HK-2 (cell line): ENCODE results near the gene LIPC.

ENCODE experiments used
- DNase-seq: peaks from one replicate; pipeline ENCODE4 v3.0.0-alpha.2; 2018; ENCODE audit not compliant: unreplicated experiment

The LIPC gene

GRCh38 chr15:58431221-58432149 lies at the start of gene LIPC:
LIPC (plus strand) TSS chr15:58431991; CDS start chr15:58432033, 42 bp downstream.
- no peak for DNase-seq

DNA sequence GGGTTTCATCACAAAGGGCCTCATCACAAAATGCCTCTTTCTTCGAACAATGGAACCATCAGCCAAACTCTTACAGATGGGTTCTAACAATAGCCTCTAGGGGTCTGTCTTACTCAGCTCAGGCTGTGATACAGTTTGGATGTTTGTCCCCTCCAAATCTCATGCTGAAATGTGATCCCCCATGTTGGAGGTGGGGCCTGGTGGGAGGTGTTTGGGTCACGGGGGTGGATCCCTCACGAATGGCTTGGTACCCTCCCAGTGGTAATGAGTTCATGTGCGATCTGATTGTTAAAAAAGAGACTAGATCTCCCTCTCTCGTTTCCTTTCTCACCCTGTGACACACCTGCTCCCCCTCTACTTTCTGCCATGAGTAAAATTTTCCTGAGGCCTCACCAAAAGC lies 47.9 kb upstream of the LIPC start:
- DNase-seq, result no peak

DNA sequence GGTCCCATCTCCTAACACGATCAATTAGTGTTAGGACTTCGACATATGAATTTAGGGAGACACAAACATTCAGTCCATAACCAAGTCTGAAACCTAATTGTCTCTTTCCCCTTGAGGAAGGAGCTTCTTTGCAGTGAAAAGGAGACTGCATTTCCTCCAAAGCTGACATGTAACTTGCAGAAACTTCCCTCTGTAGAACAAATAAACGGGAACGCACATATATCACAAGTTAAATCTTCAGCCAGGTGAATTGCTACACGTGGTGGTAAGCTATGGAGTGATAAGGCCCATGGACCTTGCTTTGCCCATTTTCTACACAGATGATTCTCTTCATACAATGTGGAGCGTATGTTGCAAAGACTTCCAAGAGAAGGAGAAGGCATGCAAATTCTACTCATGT lies 47.1 kb upstream of the LIPC start:
- DNase-seq, result no peak

DNA sequence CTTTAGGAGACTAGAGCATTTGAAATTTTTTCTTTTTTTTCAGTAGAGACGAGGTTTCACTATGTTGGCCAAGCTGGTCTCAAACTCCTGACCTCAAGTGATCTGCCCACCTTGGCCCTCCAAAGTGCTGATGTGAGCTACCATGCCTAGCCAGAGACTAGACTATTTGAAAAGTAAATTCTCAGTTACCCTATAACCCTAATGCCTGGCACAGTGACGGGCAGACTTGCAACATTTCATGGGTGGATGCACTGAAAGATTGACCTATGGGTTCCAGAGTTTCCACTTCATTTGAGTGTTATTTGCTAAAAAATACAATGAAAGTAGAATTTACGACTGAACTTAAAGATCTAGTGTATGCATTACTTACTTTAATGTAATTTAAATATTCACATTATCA lies 45.7 kb upstream of the LIPC start:
- DNase-seq, result no peak

- DNase-seq, result no peak
Measured at GRCh38 chr15:58386641-58387040, 45.1 kb upstream of the LIPC start.

GRCh38 chr15:58387130-58387529 lies 44.7 kb upstream of the LIPC start:
- DNase-seq, result no peak

DNA sequence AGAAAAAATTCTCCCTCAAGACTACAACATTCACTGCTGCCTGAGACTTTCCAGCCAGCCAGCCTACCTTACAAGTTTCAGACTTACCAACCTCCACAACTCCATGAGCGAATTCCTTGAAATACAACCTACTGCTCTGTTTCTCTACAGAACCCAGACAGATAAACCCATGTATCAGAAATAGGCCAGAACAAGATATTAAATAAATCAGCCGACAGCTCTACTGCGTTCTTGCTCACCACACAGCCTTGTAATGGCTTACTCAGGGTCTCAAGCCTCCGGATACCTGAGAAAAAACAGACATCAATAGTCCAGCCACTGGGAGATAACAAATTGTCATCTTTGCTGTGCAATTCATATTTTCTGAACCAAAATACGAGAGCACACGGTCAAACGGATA lies 43.6 kb upstream of the LIPC start:
- no peak for DNase-seq

DNA sequence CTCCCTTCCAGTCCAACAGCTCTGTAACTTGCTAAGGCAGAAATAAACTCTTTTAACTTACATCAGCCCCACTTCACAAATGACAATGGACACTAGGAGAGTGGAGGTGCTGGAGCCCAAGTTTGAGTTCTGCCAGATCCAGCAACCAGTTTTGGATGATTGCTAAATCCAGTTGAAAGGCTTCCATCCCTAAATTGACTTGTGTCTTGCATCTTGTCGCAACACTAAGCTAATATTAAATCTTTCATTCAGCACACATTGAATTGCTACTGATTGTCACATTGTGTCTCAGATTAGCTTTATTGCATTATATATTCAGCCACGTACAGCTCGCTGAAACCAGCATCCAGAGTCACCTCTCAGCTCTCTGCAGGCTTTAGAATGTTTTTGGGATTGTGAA lies 41.7 kb upstream of the LIPC start:
- no peak for DNase-seq

GRCh38 chr15:58390655-58391054 lies 41.1 kb upstream of the LIPC start:
- no peak for DNase-seq

DNA sequence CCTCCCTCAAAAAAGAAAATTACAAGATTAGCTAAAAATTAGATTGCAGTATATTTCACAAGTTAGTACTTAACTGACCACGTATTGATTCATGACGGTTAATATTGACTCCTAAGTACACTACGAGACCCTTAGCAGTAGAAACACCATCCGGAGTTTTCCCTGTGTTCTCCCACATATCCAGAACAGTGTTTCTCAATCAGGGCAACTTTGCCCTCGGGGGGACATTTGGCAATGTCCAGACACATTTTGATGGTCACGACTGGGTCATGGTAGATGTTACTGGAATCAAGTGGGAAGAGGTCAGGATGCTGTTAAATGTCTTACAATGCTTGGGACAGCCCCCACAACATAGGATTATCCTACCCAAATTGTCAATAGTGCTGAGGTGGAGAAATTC lies 40.7 kb upstream of the LIPC start:
- DNase-seq, result no peak

- no peak for DNase-seq
Measured at GRCh38 chr15:58392141-58392540, 39.6 kb upstream of the LIPC start.

DNA sequence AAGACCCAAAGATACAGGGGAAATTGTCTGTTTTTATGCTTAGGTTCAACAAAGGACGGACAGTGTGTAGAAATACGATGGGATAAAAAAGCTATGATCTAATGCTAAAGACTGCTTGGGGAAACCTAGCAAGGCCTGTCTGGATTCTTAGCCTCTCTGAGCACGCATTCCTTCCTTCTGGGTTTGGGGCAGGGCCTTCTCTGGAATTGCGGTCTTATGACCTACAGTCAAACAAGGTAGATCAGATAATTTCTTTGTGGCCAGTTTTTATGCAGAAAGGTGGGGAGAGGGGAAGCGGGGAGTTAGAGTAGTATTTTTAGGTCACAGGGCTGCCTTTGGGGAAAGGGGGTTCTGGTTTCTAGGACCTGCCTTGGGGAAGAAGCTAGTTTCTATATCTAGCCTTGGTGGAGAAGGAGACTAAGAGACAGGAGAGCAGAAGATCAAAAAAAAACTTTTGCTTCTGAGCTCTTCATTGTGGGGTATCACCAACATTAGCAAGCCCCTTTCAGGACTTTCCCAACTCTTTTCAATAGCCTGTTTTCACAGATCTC lies 39.1 kb upstream of the LIPC start:
- no peak for DNase-seq

DNA sequence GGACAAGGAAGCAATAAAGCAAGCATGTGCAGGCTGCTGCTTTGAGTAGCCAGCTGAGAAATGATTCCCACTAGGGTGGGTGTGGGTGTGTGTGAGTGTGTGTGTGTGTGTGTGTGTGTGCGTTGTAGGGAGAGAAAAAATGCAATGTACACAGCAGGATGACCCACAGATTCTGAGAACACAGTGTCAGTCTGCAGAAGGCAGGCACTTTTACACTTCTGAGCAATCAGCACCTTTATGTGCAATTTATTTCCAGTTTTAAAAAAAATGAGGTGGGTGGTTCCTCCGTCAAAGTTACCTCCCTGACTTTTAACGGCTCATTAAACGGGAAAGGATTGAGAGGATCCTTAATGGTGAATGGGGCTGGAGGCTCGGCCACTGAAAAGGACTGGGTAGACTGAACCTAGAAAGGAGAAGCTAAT lies 38.5 kb upstream of the LIPC start:
- DNase-seq, result no peak

DNA sequence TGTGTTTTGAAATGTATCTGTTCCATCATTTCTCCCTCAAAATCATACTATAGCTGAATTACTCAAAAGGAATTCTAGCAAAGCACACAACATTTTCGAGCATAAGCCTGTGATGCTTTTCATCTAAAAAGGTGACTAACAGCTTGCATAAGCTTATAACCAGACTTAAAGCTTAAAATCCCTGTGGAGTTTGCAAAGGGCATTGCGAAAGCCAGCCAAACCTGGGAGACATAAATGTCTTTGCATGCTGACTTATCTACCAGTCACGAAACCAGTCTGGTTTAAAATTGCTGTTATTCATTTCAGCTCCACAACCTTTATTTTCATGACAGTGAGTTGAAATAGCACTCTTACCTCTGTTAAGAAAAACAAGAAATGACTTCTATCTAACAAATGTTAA lies 35.6 kb upstream of the LIPC start:
- DNase-seq, result no peak

DNA sequence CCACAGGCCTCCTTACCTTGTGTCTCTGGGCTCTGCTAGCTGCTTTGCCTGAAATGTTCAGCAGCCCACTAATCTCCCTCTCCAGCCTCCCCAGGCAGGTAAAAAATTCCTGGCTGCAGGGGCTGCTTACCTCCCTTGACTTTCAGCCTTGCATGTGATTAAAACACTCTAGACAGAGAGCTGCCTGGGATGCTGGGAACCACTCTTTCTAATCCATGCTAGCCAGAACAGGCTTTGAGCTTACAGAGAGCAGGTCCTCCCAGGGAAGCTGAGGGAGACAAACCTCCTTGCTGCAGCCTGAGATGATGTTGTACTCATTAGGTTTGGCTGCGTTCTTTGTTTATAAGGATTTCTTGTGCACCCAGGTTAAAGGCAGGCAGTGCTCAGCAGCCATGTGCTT lies 33.7 kb upstream of the LIPC start:
- DNase-seq, result no peak

GRCh38 chr15:58398643-58399042 lies 33.1 kb upstream of the LIPC start:
- DNase-seq, result no peak

DNA sequence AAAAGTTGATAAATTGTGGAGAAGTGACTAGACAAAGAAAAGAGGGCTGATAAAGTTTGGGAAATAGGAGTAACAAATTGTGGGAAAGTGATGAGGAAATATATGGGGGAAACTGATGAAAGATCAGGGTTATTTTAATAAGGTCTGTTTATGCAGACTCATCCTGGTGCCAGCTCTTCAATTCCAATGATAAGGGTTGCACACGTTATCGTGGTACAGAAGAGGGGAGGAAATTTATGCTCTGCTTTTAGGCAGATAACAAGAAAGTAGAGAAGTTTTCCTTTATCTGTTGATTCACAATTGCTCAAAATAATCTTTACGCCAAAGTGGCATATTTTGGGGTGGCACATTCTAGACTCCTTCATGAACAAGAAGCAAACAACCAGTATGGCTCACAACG lies 32.1 kb upstream of the LIPC start:
- no peak for DNase-seq

- no peak for DNase-seq
Measured at GRCh38 chr15:58401276-58401675, 30.5 kb upstream of the LIPC start.

- no peak for DNase-seq
Measured at GRCh38 chr15:58401991-58402649, 29.7 kb upstream of the LIPC start.

- no peak for DNase-seq
Measured at GRCh38 chr15:58403581-58403980, 28.2 kb upstream of the LIPC start.

DNA sequence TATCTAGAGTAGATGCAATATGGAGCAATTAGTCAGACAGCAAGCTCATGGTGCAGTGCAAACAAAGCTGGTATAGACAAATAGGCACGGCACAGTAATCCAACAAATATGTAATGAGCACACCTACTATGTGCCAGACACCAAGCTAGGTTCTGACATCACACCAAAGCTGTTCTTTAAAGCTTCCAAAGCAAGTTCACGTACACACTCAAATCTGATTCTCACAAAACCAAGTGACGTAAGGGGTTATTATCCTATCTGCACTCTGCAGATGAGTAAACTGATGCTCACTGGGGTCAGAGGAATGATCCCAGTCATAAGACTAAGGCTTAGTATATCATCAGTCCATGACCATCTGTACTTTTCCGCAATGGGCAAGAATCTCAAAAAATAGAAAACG lies 27.8 kb upstream of the LIPC start:
- DNase-seq, result no peak

- DNase-seq, result no peak
Measured at GRCh38 chr15:58404722-58405121, 27.1 kb upstream of the LIPC start.

DNA sequence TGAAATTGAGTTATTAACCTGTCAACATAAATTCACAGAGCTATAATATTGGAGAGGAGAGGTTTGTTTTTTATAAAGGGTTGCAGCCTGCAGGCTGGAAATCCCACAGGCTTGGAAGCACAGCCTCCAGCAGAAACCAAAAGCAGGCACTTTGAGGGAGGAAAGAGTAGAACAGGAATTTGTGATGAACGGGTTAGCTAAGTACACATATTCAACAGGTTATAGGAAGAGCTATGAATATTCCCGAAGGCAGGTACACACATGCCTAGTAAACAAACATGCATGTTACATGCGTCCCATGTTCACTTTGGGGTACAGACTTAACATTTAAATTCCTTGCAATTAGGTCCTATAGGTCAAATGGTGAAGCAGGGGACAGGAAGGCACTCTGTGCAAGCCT lies 25.9 kb upstream of the LIPC start:
- DNase-seq, result no peak
